RWPE1 (cell line): ENCODE data around the gene TNFRSF21.

Experiments used
- CTCF ChIA-PET: fragments of 350-600 bp; sonication (Branson Sonifier 250); formaldehyde crosslinking; extraction: SDS; loops from one replicate; lab custom pipeline; 2021; lab: Yijun Ruan, JAX
- POLR2A ChIA-PET: fragments of 400-600 bp; formaldehyde crosslinking; extraction: SDS; loops from one replicate; lab custom pipeline; 2020; ENCODE audit warnings: antibody characterized with exemption; ENCODE audit not compliant: low non-redundant PET; lab: Yijun Ruan, JAX
- DNase-seq: peaks from one replicate; pipeline ENCODE4 v3.0.0; 2012; ENCODE audit warnings: low spot score
- H3K27ac ChIP-seq: fragments of 450-650 bp; 2 replicates; pipeline ENCODE4 v1.5.1; 2017
- TF ChIP-seq, protein P1 (sequence below): fragments of 450-650 bp; conservative IDR thresholded peaks from 2 replicates; pipeline ENCODE4 v1.5.1; 2017; ENCODE audit warnings: low read depth, mild to moderate bottlenecking

TNFRSF21 gene

DNA sequence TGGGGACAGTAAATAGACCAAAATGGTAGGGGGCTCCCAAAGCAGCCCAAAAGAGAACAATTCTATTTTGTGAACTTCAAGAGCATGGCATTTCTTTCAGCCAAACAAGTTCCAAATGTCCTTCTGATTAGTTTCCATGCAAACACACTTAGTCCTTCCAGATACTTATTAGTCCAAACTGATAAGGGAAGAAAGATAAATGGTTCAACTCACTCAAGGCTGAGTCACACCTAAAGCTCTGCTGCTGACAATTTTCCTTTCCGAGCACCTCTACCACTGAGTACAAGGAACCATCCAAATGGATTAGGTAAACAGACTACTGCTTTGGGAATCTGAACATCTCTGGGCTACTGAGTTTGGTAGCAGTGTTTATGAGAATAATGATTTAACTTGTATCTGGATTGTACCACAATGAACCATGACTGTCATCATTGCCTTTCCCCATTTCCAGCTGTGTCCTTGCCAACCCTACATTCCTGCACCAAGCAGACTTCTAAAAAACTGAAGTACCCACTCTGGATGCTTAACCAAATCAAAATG, 71.2 kb downstream of the TNFRSF21 start:
- no peak for DNase-seq
- ChIA-PET POLR2A (no interaction called here), CTCF (no interaction called here)

DNA sequence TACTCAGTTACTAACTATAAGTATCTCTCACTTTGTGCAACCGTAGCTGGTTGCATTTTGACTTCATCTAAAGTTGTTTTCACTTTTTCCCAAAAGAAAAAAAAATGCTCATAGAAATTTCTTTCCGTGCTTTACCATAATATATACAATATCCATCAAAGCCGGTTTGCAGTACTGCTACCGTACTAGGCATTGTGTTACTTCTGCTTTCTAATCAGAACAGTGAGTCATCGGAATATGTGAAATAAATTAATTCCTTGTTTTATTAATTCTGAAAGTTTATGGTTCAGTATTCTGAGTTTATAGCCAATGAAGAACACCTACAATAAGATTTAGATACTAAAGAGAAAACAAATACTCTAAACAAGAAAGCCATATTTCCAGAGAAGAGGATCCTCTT, 72.5 kb downstream of the TNFRSF21 start:
- POLR2A ChIA-PET: no interaction called here
- H3K27ac ChIP-seq: no peak overlapping the region
- CTCF ChIA-PET: no interaction called here
- DNase-seq: no peak
- TF ChIP-seq, protein P1, sequence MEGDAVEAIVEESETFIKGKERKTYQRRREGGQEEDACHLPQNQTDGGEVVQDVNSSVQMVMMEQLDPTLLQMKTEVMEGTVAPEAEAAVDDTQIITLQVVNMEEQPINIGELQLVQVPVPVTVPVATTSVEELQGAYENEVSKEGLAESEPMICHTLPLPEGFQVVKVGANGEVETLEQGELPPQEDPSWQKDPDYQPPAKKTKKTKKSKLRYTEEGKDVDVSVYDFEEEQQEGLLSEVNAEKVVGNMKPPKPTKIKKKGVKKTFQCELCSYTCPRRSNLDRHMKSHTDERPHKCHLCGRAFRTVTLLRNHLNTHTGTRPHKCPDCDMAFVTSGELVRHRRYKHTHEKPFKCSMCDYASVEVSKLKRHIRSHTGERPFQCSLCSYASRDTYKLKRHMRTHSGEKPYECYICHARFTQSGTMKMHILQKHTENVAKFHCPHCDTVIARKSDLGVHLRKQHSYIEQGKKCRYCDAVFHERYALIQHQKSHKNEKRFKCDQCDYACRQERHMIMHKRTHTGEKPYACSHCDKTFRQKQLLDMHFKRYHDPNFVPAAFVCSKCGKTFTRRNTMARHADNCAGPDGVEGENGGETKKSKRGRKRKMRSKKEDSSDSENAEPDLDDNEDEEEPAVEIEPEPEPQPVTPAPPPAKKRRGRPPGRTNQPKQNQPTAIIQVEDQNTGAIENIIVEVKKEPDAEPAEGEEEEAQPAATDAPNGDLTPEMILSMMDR: no peak

More for the DNA sequence above, 71.2 kb downstream of the TNFRSF21 start:
- 0 out of 2 replicates have a peak overlapping the region, but pooled peaks have one; percentile 20 for H3K27ac ChIP-seq
- TF ChIP-seq, protein P1: no peak

DNA sequence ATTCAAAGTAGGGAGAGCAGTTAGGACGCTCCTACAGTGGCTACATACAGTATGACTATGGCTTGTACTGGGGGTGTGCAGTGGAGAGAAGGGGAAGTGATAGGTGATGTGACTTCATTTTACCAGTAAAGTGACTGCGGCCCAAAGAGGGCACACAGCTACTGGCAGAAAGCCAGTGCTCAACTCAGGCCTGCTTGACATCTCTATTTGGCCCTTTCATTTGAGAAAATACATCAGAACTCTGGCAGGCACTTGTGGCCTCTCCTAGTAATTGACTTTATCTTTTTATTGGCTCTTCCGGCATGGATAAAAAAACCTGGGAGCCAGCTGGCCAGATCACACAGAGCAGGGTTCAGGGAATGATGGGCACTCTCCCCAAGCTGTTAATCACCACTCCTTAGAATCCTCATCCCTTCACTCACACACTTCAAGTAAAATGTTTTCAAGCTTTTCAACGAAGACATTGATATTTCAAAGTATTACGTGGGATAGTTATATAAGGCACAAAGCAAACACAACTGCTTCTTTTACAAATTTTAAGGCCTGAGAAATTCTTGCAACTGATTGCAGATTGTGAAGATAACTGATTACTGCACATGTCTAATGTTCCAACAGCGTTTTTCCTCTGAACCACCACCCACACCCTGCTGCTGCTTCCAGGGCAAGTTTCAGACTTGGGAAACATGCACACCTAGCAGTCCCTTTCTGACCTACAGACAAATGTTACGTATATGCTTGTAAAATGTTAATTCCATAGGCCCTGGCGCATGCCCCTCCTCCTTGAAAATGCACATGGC, 73.5 kb downstream of the TNFRSF21 start:
- ChIA-PET POLR2A (no interaction called here), CTCF (interaction anchor here (0.6 kb wide), 1 partner anchor 448 kb away, joined by 3 read pairs; no protein-coding TSS in a partner anchor)
- no peak for DNase-seq

DNA sequence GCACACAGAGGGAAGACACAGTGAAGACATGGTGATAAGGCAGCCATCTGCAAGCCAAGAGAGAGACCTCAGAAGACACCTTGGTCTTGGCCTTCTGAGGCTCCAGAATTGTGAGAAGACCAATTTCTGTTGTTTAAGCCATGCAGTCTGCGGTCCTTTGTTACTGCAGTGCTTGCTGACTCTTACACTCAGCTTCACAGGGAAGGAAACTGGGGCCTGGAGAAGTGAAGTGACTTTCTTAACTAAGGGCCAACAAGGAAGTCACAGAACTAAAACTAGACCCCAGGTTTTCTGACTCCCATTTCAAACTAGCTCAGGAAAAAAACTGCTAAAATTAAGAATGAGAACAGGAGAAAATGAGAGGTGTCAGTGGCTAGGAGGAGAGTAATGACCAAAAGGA, 74.3 kb downstream of the TNFRSF21 start:
- no peak for DNase-seq
- POLR2A ChIA-PET: no interaction called here
- CTCF ChIA-PET: no interaction called here
- H3K27ac ChIP-seq: no peak overlapping the region
- TF ChIP-seq, protein P1: no peak

More for the DNA sequence above, 73.5 kb downstream of the TNFRSF21 start:
- no peak overlapping the region; the same call in 1 of the 2 replicates for H3K27ac ChIP-seq
- TF ChIP-seq, protein P1: no peak

DNA sequence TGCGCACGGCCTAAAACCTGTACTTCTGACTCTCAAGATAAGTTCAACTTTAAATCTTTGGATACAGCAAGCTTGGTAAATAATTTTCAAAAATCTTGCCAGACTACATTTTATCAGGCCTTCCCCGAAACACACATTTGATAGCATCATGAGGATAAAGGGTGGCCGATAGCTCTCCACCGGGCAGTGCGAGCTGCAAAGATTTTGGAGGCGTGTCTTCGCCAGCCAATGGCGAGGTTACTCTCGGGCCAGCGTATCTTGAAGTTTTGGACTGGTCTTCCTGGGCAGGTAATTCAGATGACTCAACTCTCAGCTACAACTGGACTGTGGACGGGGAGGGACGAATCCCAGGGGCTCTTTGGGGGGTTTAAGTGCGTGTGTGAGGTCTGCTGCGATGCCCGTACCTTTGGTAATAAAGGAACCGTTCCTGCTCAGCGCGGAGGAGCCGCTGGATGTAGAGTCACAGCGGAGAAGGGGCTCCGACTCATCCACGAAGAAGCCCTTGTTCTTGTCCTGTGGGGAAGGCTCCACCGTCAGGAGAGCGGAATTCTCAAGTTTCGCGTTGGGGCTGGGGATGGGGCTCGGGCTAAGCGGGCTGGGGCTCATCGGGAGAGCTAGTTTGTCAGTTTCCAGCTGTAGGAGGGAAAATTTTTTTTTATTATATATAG, 75.3 kb downstream of the TNFRSF21 start:
- POLR2A ChIA-PET: no interaction called here

DNA sequence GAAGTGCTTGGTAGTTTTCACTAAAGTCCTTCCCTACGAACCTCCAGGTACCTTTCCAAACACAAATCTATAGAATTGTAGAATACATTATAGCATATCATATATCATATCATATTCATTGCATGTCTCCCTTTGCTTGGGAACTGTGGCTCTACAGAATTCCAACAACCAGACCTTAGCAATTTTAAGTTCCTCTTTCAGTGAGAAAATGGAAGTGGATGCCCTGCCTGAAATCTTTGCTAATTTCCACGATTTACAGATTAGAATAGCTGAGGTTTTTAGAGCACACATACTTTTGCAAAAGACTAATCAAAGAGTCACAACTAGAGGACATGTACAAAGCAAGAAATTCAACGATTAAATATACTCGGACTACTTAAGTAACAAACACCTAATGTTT, 78.6 kb downstream of the TNFRSF21 start:
- CTCF ChIA-PET: no interaction called here

More for the DNA sequence above, 75.3 kb downstream of the TNFRSF21 start:
- TF ChIP-seq, protein P1: no peak
- H3K27ac ChIP-seq: peak overlapping the region; percentile 26; the same call in 1 of the 2 replicates
- CTCF ChIA-PET: no interaction called here
- no peak for DNase-seq

More for the DNA sequence above, 78.6 kb downstream of the TNFRSF21 start:
- H3K27ac ChIP-seq: no peak overlapping the region
- POLR2A ChIA-PET: no interaction called here
- DNase-seq: no peak
- TF ChIP-seq, protein P1: no peak
